HepG2 (cell line): Measurements from ENCODE around the gene LCAT. TPM values are rescaled to one million over a fixed set of nuclear protein-coding genes. Genes with fewer than 3 reads are reported as not detected.

Experiments
- CBX1 ChIP-seq: IDR thresholded peaks from one replicate; pipeline ENCODE4 v1.6.1; 2016; ENCODE audit warnings: antibody characterized with exemption, low read depth
- CENPX ChIP-seq: sonication (generic); formaldehyde crosslinking; IDR thresholded peaks from 2 replicates; pipeline ENCODE4 v1.9.0; 2021; ENCODE audit warnings: mild to moderate bottlenecking, missing genetic modification reagents, moderate library complexity
- CHD2 ChIP-seq: IDR thresholded peaks from 2 replicates; pipeline ENCODE4 v1.6.1; 2011; ENCODE audit warnings: low read depth, low read length, improper control_type of control experiment
- DPF2 ChIP-seq: sonication (generic); formaldehyde crosslinking; IDR thresholded peaks from 2 replicates; pipeline ENCODE4 v1.4.0; 2020; ENCODE audit warnings: mild to moderate bottlenecking, low read depth, missing genetic modification reagents, borderline replicate concordance
- ZNF224 ChIP-seq: sonication (generic); formaldehyde crosslinking; IDR thresholded peaks from 2 replicates; pipeline ENCODE4 v1.5.0; 2020; ENCODE audit warnings: mild to moderate bottlenecking, missing genetic modification reagents
- ZNF292 ChIP-seq: sonication (generic); formaldehyde crosslinking; IDR thresholded peaks from 2 replicates; pipeline ENCODE4 v1.8.1; 2022; ENCODE audit warnings: mild to moderate bottlenecking, low read depth, missing genetic modification reagents, borderline replicate concordance
- ZNF460 ChIP-seq: sonication (generic); formaldehyde crosslinking; IDR thresholded peaks from 2 replicates; pipeline ENCODE4 v1.5.1; 2020; ENCODE audit warnings: missing genetic modification reagents, mild to moderate bottlenecking, borderline replicate concordance
- ZNF547 ChIP-seq: sonication (generic); formaldehyde crosslinking; IDR thresholded peaks from 2 replicates; pipeline ENCODE4 v1.5.1; 2020; ENCODE audit warnings: mild to moderate bottlenecking, missing genetic modification reagents
- ZNF777 ChIP-seq: sonication (generic); formaldehyde crosslinking; IDR thresholded peaks from 2 replicates; pipeline ENCODE4 v1.4.0; 2020; ENCODE audit warnings: missing genetic modification reagents
- polyA plus RNA-seq, 8 experiments: library from polyadenylated mRNA; depleted of rRNA in 3 of 8; stranded (reverse) in 7 of 8; unstranded in 1 of 8; fragments of >200 nt; fragmentation: Illumina TruSeq in 4 of 8; extraction: Trizol in 4 of 8; gene quantifications; 2 replicates each; pipeline versions ENCODE4 v1.2.1 to v1.2.3, GENCODE V29; 2011 to 2016; ENCODE audit warnings: low read depth in 4 of 8, missing spikeins in 1 of 8, mixed read lengths in 1 of 8; ENCODE audit not compliant: insufficient read depth in 1 of 8
- total RNA-seq, 5 experiments: library from RNA; depleted of rRNA; stranded (reverse); fragments of >200 nt; fragmentation: Illumina TruSeq; extraction: Trizol; gene quantifications; 2 replicates each; pipeline ENCODE4 v1.2.3, GENCODE V29; 2016; ENCODE audit warnings: low read depth in 1 of 5
- TF ChIP-seq, protein P1 (sequence below): sonication (generic); formaldehyde crosslinking; IDR thresholded peaks from 2 replicates; pipeline ENCODE4 v1.9.0; 2021; ENCODE audit warnings: missing genetic modification reagents, mild to moderate bottlenecking, borderline replicate concordance
- TF ChIP-seq, protein P2 (sequence below): IDR thresholded peaks from 2 replicates; pipeline ENCODE4 v1.6.1; 2012; ENCODE audit warnings: low read depth, low read length, improper control_type of control experiment
- TF ChIP-seq, protein P3 (sequence below): sonication (generic); formaldehyde crosslinking; IDR thresholded peaks from 2 replicates; pipeline ENCODE4 v1.5.0; 2020; ENCODE audit warnings: missing genetic modification reagents, mild to moderate bottlenecking, borderline replicate concordance
- TF ChIP-seq, protein P4 (sequence below): IDR thresholded peaks from 2 replicates; pipeline ENCODE4 v1.6.1; 2016
- TF ChIP-seq, protein P5 (sequence below): sonication (generic); formaldehyde crosslinking; IDR thresholded peaks from 2 replicates; pipeline ENCODE4 v1.5.0; 2020; ENCODE audit warnings: mild to moderate bottlenecking, missing genetic modification reagents, borderline replicate concordance

Gene LCAT
- total and polyA plus RNA-seq, 2 of the 13 experiments (the other 11 are each of a cell fraction or from before 2014, with no cell fraction given) = 36.1 to 38.9 TPM

DNA sequence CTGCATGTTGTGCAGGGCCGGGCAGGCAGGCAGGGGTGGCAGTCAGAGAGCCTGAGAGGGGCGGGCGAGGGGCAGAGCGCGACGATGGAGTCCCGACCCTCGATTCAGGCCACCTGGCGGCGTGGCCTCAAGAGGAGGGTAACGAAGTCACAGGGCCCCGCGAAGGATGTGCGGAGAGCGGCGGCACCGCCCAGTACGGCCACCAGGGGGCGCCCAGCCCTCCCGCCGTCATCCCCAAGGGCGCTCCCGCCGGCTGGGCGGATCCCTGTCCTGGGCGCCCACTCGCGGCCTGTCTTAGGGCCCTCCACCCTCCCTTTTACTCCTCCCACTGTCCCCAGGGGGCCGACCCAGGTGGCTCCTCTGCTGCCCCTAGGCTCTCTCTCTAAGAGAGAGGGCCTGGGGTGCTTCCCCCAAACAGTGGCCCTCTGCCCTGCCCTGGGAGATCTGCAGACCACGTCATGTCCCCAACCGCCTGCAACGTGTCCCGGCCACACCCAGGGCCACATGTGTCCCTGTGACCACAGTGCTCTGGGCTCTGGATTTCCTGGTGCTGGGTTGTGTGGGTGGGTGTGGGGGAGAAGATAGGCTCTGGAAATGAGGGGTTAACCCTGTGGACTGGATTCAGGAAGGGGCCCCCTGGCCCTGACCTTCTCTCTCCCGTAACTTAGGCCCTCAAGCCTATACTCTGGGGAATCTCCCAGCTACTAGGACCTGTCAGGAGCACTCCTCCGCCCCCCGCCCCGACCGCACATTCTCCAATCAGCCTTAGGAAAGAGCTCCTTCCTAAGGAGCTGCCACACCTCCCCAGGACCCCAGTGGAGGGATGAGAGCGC, 49.5 kb upstream of the LCAT start (continued):
- TF ChIP-seq, protein P1, sequence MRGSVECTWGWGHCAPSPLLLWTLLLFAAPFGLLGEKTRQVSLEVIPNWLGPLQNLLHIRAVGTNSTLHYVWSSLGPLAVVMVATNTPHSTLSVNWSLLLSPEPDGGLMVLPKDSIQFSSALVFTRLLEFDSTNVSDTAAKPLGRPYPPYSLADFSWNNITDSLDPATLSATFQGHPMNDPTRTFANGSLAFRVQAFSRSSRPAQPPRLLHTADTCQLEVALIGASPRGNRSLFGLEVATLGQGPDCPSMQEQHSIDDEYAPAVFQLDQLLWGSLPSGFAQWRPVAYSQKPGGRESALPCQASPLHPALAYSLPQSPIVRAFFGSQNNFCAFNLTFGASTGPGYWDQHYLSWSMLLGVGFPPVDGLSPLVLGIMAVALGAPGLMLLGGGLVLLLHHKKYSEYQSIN (CRISPR knock-in tag) = no peak
- TF ChIP-seq, protein P2, sequence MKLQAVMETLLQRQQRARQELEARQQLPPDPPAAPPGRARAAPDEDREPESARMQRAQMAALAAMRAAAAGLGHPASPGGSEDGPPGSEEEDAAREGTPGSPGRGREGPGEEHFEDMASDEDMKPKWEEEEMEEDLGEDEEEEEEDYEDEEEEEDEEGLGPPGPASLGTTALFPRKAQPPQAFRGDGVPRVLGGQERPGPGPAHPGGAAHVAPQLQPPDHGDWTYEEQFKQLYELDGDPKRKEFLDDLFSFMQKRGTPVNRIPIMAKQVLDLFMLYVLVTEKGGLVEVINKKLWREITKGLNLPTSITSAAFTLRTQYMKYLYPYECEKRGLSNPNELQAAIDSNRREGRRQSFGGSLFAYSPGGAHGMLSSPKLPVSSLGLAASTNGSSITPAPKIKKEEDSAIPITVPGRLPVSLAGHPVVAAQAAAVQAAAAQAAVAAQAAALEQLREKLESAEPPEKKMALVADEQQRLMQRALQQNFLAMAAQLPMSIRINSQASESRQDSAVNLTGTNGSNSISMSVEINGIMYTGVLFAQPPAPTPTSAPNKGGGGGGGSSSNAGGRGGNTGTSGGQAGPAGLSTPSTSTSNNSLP = no peak
- TF ChIP-seq ZNF547 = peak; percentile 84; the same call in 1 of the 2 replicates
- TF ChIP-seq CBX1 = no peak
- TF ChIP-seq ZNF292 (CRISPR knock-in tag) = peak; percentile 41; the same call in 1 of the 2 replicates
- TF ChIP-seq, protein P3, sequence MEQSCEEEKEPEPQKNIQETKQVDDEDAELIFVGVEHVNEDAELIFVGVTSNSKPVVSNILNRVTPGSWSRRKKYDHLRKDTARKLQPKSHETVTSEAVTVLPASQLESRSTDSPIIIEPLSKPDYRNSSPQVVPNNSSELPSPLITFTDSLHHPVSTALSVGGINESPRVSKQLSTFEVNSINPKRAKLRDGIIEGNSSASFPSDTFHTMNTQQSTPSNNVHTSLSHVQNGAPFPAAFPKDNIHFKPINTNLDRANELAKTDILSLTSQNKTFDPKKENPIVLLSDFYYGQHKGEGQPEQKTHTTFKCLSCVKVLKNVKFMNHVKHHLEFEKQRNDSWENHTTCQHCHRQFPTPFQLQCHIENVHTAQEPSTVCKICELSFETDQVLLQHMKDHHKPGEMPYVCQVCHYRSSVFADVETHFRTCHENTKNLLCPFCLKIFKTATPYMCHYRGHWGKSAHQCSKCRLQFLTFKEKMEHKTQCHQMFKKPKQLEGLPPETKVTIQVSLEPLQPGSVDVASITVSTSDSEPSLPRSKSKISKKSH (CRISPR knock-in tag) = no peak
- no peak for TF ChIP-seq DPF2 (CRISPR knock-in tag)
- TF ChIP-seq, protein P4, sequence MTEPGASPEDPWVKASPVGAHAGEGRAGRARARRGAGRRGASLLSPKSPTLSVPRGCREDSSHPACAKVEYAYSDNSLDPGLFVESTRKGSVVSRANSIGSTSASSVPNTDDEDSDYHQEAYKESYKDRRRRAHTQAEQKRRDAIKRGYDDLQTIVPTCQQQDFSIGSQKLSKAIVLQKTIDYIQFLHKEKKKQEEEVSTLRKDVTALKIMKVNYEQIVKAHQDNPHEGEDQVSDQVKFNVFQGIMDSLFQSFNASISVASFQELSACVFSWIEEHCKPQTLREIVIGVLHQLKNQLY (CRISPR knock-in tag) = no peak
- peak; percentile 51; the same call in 1 of the 2 replicates for TF ChIP-seq ZNF777 (CRISPR knock-in tag)
- peak; percentile 64; the same call in 1 of the 2 replicates for TF ChIP-seq ZNF224
- no peak for TF ChIP-seq ZNF460 (CRISPR knock-in tag)
- no peak for TF ChIP-seq CENPX (CRISPR knock-in tag)
- TF ChIP-seq, protein P5, sequence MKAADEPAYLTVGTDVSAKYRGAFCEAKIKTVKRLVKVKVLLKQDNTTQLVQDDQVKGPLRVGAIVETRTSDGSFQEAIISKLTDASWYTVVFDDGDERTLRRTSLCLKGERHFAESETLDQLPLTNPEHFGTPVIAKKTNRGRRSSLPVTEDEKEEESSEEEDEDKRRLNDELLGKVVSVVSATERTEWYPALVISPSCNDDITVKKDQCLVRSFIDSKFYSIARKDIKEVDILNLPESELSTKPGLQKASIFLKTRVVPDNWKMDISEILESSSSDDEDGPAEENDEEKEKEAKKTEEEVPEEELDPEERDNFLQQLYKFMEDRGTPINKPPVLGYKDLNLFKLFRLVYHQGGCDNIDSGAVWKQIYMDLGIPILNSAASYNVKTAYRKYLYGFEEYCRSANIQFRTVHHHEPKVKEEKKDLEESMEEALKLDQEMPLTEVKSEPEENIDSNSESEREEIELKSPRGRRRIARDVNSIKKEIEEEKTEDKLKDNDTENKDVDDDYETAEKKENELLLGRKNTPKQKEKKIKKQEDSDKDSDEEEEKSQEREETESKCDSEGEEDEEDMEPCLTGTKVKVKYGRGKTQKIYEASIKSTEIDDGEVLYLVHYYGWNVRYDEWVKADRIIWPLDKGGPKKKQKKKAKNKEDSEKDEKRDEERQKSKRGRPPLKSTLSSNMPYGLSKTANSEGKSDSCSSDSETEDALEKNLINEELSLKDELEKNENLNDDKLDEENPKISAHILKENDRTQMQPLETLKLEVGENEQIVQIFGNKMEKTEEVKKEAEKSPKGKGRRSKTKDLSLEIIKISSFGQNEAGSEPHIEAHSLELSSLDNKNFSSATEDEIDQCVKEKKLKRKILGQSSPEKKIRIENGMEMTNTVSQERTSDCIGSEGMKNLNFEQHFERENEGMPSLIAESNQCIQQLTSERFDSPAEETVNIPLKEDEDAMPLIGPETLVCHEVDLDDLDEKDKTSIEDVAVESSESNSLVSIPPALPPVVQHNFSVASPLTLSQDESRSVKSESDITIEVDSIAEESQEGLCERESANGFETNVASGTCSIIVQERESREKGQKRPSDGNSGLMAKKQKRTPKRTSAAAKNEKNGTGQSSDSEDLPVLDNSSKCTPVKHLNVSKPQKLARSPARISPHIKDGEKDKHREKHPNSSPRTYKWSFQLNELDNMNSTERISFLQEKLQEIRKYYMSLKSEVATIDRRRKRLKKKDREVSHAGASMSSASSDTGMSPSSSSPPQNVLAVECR (CRISPR knock-in tag) = peak; percentile 86
- TF ChIP-seq CHD2 = no peak
